Measurements from ENCODE around the gene NXNL2. TPM values are rescaled to one million over a fixed set of nuclear protein-coding genes. Genes with fewer than 3 reads are reported as not detected.

The NXNL2 gene
- total RNA-seq, 1 experiment from 2014 or later = 0.86 TPM

- no peak for DNase-seq (ENCODE audit: low read depth, low spot score)
- Histone ChIP-seq H2AFZ (ENCODE audit: low read depth, low read length, poor library complexity, severe bottlenecking) (no peak overlapping the region), H3K4me2 (ENCODE audit: low read length) (peak overlapping the region; percentile 96; the same call in 1 of the 2 replicates), H3K27ac (ENCODE audit: low read depth, low read length) (peak overlapping the region; percentile 64; the same call in 1 of the 2 replicates), H3K4me1 (ENCODE audit: control insufficient read depth in 1 of 2, insufficient read depth in 2 of 2, low read length in 2 of 2) (peaks cover 12 to 28% of the 10 kb centered on the region in 2 experiments), H3K9ac (ENCODE audit: low read length) (no peak overlapping the region), H4K20me1 (ENCODE audit: insufficient read depth) (no peaks in the 10 kb centered on the region), H3K9me2 (ENCODE audit: insufficient read depth) (no peaks in the 10 kb centered on the region), H3K27me3 (ENCODE audit: insufficient read depth, low read length) (no peaks in the 10 kb centered on the region), H3K4me3 (replicated peaks in 1 of 2; ENCODE audit: low read depth in 1 of 2, low read length in 2 of 2) (no peak overlapping the region), H3K36me3 (ENCODE audit: control insufficient read depth in 1 of 2, insufficient read depth in 2 of 2, low read length in 2 of 2) (no peaks in the 10 kb centered on the region), H3K9me3 (ENCODE audit: control insufficient read depth in 1 of 2, insufficient read depth in 1 of 2, low read depth in 1 of 2, low read length in 2 of 2) (no peaks in the 10 kb centered on the region), H3K79me2 (ENCODE audit: insufficient read depth, low read length) (no peaks in the 10 kb centered on the region)
- POLR2A ChIA-PET = no interaction called here
- CTCF ChIA-PET = no interaction called here
- ATAC-seq = no peak
- RAD21 ChIA-PET (ENCODE audit: low non-redundant PET in 1 of 2, low total read pairs in 2 of 2, uncharacterized antibody in 2 of 2, unreplicated experiment in 2 of 2) = no interaction called here
- no peak for TF ChIP-seq EZH2 (IDR thresholded peaks at IDR 0.05)
- no peak for TF ChIP-seq POLR2AphosphoS5 (IDR thresholded peaks at IDR 0.05; ENCODE audit: low read depth, low read length)
- intact Hi-C loops (cut with micrococcal nuclease) = loop anchor here (10.0 kb wide), 1 partner anchor 141 kb away; no protein-coding TSS in a partner anchor
- no TSS peak for BruUV-seq (replicated peaks)
Observed at GRCh38 chr9:88536023-88536324, 996 bp downstream of the NXNL2 start.

GRCh38 chr9:88536951-88537760 lies 2.2 kb downstream of the NXNL2 start:
- BruUV-seq (replicated peaks) = no TSS peak
- Histone ChIP-seq H3K4me2 (ENCODE audit: low read length) (no peak overlapping the region), H3K4me1 (ENCODE audit: control insufficient read depth in 1 of 2, insufficient read depth in 2 of 2, low read length in 2 of 2) (peaks cover 12 to 22% of the 10 kb centered on the region in 2 experiments), H3K9me3 (ENCODE audit: control insufficient read depth in 1 of 2, insufficient read depth in 1 of 2, low read depth in 1 of 2, low read length in 2 of 2) (no peaks in the 10 kb centered on the region), H4K20me1 (ENCODE audit: insufficient read depth) (no peaks in the 10 kb centered on the region), H3K79me2 (ENCODE audit: insufficient read depth, low read length) (no peaks in the 10 kb centered on the region), H2AFZ (ENCODE audit: low read depth, low read length, poor library complexity, severe bottlenecking) (no peak overlapping the region), H3K9me2 (ENCODE audit: insufficient read depth) (no peaks in the 10 kb centered on the region), H3K27me3 (ENCODE audit: insufficient read depth, low read length) (no peaks in the 10 kb centered on the region), H3K9ac (ENCODE audit: low read length) (no peak overlapping the region), H3K27ac (ENCODE audit: low read depth, low read length) (no peak overlapping the region), H3K36me3 (ENCODE audit: control insufficient read depth in 1 of 2, insufficient read depth in 2 of 2, low read length in 2 of 2) (no peaks in the 10 kb centered on the region), H3K4me3 (replicated peaks in 1 of 2; ENCODE audit: low read depth in 1 of 2, low read length in 2 of 2) (no peak overlapping the region)
- intact Hi-C loops (cut with micrococcal nuclease) = loop anchor here (10.0 kb wide), 1 partner anchor 142 kb away; no protein-coding TSS in a partner anchor
- ChIA-PET POLR2A (no interaction called here), CTCF (no interaction called here), RAD21 (ENCODE audit: low non-redundant PET in 1 of 2, low total read pairs in 2 of 2, uncharacterized antibody in 2 of 2, unreplicated experiment in 2 of 2) (no interaction called here)
- TF ChIP-seq REST (IDR thresholded peaks at IDR 0.05; ENCODE audit: low read depth) (no peak), FOSL1 (IDR thresholded peaks at IDR 0.05; ENCODE audit: low read depth) (no peak), CTCF (IDR thresholded peaks at IDR 0.05 in 2 of 3, conservative IDR thresholded peaks at IDR 0.05 in 1 of 3; ENCODE audit: borderline replicate concordance in 1 of 3, insufficient read depth in 1 of 3, low read depth in 2 of 3, low read length in 2 of 3) (no peak), CEBPB (IDR thresholded peaks at IDR 0.05; ENCODE audit: low read depth) (no peak), RAD21 (IDR thresholded peaks at IDR 0.05; ENCODE audit: low read depth) (no peak)
- DNase-seq (ENCODE audit: low read depth, low spot score) (no peak), ATAC-seq (no peak)

All from HCT116 (cell line).